ENCODE data around the gene TSKU. TPM values are rescaled to one million over a fixed set of nuclear protein-coding genes. Genes with fewer than 3 reads are reported as not detected.
A peak's percentile ranks its signal among the peaks of the same experiment; 100 is the strongest.

The TSKU gene
- total and polyA plus RNA-seq, 9 of the 15 experiments (the other 6 are each of a cell fraction or from before 2014, with no cell fraction given) = 0.60 to 11.9 (median 8.4) TPM

GRCh38 chr11:76843907-76844306 is 60.8 kb downstream of the TSKU start:
- no peak overlapping the region for H3K9ac ChIP-seq (ENCODE audit: insufficient read depth in 1 of 2, low read depth in 2 of 2, low read length in 2 of 2)
- POLR2A ChIA-PET = interaction anchor here (0.6 kb wide), 1 partner anchor 20 kb away, joined by 4 read pairs; no protein-coding TSS in a partner anchor
- TF ChIP-seq TSC22D4 (tag; IDR thresholded peaks at IDR 0.05) (no peak), RBM25 (IDR thresholded peaks at IDR 0.05; ENCODE audit: low read depth, low read length, severe bottlenecking) (peak; percentile 30), NFYB (IDR thresholded peaks at IDR 0.05; ENCODE audit: extremely low read depth, insufficient read length) (peak; percentile 57)
- FAIRE-seq (no peak), ATAC-seq (no peak), DNase-seq (ENCODE audit: extremely low read depth in 1 of 4, low spot score in 3 of 4) (peak in 1 of 4 experiments; percentile 22)
- no peaks in the 10 kb centered on the region for H3K36me3 ChIP-seq (ENCODE audit: control insufficient read depth, insufficient read depth, low read length)
- H3K9me1 ChIP-seq (ENCODE audit: control insufficient read depth, insufficient read depth, low read length) = no peaks in the 10 kb centered on the region
- H3K27me3 ChIP-seq (ENCODE audit: control insufficient read depth in 2 of 2, insufficient read depth in 2 of 2, low read length in 2 of 2) = no peaks in the 10 kb centered on the region
- H3K9me3 ChIP-seq (replicated peaks; ENCODE audit: control insufficient read depth, insufficient read depth, low read depth, low read length) = no peaks in the 10 kb centered on the region
- H3K79me2 ChIP-seq (ENCODE audit: control insufficient read depth, insufficient read depth, low read length) = no peaks in the 10 kb centered on the region
- H4K20me1 ChIP-seq (replicated peaks; ENCODE audit: control insufficient read depth, insufficient read depth, low read length) = no peaks in the 10 kb centered on the region
- CTCF ChIA-PET (ENCODE audit: low intra/inter-chr PET ratio) = no interaction called here
- no peak overlapping the region for H2AFZ ChIP-seq (ENCODE audit: low read depth, low read length)
- H3K27ac ChIP-seq (ENCODE audit: extremely low read depth, low read depth, low read length) = no peak overlapping the region
- 56% methylated on average over 3 of the region's 3 CpGs for WGBS (ENCODE audit: insufficient coverage, low coverage, missing lambda C conversion rate)
- H3K4me3 ChIP-seq = no peak overlapping the region
- BruUV-seq (replicated peaks) = no TSS peak
- in situ Hi-C loops (cut with MboI) = no loop called here
- intact Hi-C loops (cut with micrococcal nuclease) = no loop called here
- H3K4me2 ChIP-seq (ENCODE audit: insufficient read depth, low read length) = no peak overlapping the region
- peaks cover 0 to 2% of the 10 kb centered on the region in 2 experiments; a peak in 2 of 5 replicates for H3K4me1 ChIP-seq (replicated peaks in 1 of 2; ENCODE audit: control insufficient read depth in 2 of 2, insufficient read depth in 2 of 2, low read length in 2 of 2)

- no peaks in the 10 kb centered on the region for H3K9me3 ChIP-seq (replicated peaks; ENCODE audit: control insufficient read depth, insufficient read depth, low read depth, low read length)
- peaks cover 3% of the 10 kb centered on the region in 2 experiments; a peak in 4 of 5 replicates for H3K4me1 ChIP-seq (replicated peaks in 1 of 2; ENCODE audit: control insufficient read depth in 2 of 2, insufficient read depth in 2 of 2, low read length in 2 of 2)
- H3K9me1 ChIP-seq (ENCODE audit: control insufficient read depth, insufficient read depth, low read length) = no peaks in the 10 kb centered on the region
- no peak overlapping the region for H3K4me3 ChIP-seq
- no peaks in the 10 kb centered on the region for H3K27me3 ChIP-seq (ENCODE audit: control insufficient read depth in 2 of 2, insufficient read depth in 2 of 2, low read length in 2 of 2)
- H3K9ac ChIP-seq (ENCODE audit: insufficient read depth in 1 of 2, low read depth in 2 of 2, low read length in 2 of 2) = no peak overlapping the region
- ChIA-PET CTCF (ENCODE audit: low intra/inter-chr PET ratio) (no interaction called here), POLR2A (interaction anchor here (0.6 kb wide), 1 partner anchor 20 kb away, joined by 4 read pairs; no protein-coding TSS in a partner anchor)
- WGBS (ENCODE audit: insufficient coverage, low coverage, missing lambda C conversion rate) = 56% methylated on average over 10 of the region's 10 CpGs
- no peak for FAIRE-seq
- no peak overlapping the region for H3K27ac ChIP-seq (ENCODE audit: extremely low read depth, low read depth, low read length)
- DNase-seq (ENCODE audit: extremely low read depth in 1 of 4, low spot score in 3 of 4) = no peak
- no peaks in the 10 kb centered on the region for H3K79me2 ChIP-seq (ENCODE audit: control insufficient read depth, insufficient read depth, low read length)
- no peak for ATAC-seq
- H2AFZ ChIP-seq (ENCODE audit: low read depth, low read length) = no peak overlapping the region
- no peaks in the 10 kb centered on the region for H3K36me3 ChIP-seq (ENCODE audit: control insufficient read depth, insufficient read depth, low read length)
- in situ Hi-C loops (cut with MboI) = no loop called here
- intact Hi-C loops (cut with micrococcal nuclease) = no loop called here
- H4K20me1 ChIP-seq (replicated peaks; ENCODE audit: control insufficient read depth, insufficient read depth, low read length) = no peaks in the 10 kb centered on the region
- no peak overlapping the region for H3K4me2 ChIP-seq (ENCODE audit: insufficient read depth, low read length)
- no TSS peak for BruUV-seq (replicated peaks)
- no peak for TF ChIP-seq SNAPC5 (CRISPR knock-in tag; IDR thresholded peaks at IDR 0.05)
- TF ChIP-seq EP300 (IDR thresholded peaks at IDR 0.05; ENCODE audit: low read length) = no peak
- TF ChIP-seq SLC30A9 (CRISPR knock-in tag; IDR thresholded peaks at IDR 0.05) = no peak
- no peak for TF ChIP-seq EZH2 (IDR thresholded peaks at IDR 0.05; ENCODE audit: borderline replicate concordance, low read depth, low read length)
- TF ChIP-seq ZBTB1 (CRISPR knock-in tag; IDR thresholded peaks at IDR 0.05; ENCODE audit: borderline replicate concordance, low read depth) = no peak
- no peak for TF ChIP-seq SPI1 (IDR thresholded peaks at IDR 0.05; ENCODE audit: borderline replicate concordance, low read depth, low read length)
- no peak for TF ChIP-seq GTF2E2 (tag; IDR thresholded peaks at IDR 0.05)
- no peak for TF ChIP-seq SIN3A (IDR thresholded peaks at IDR 0.05; ENCODE audit: borderline replicate concordance in 2 of 2, control insufficient read depth in 1 of 2, low read depth in 2 of 2, low read length in 2 of 2)
- TF ChIP-seq HMBOX1 (IDR thresholded peaks at IDR 0.05) = no peak
- no peak for TF ChIP-seq ZNF449 (CRISPR knock-in tag; IDR thresholded peaks at IDR 0.05)
- TF ChIP-seq SREBF2 (CRISPR knock-in tag; IDR thresholded peaks at IDR 0.05) = no peak
- TF ChIP-seq EHMT2 (IDR thresholded peaks at IDR 0.05) = no peak
Observed at GRCh38 chr11:76844511-76844910, 61.4 kb downstream of the TSKU start.

Data from K562 (cell line).